H1 (cell line): ENCODE results near the gene RAB22A. TPM values are rescaled to one million over a fixed set of nuclear protein-coding genes. Genes with fewer than 3 reads are reported as not detected.

Experiments used
- CTCF ChIA-PET: fragments of 300-600 bp; sonication (Branson Sonifier 250); formaldehyde crosslinking; loops from one replicate; lab custom pipeline; 2021; ENCODE audit not compliant: partially characterized antibody; lab: Charles Lee
- POLR2A ChIA-PET: fragments of 300-600 bp; sonication (Branson Sonifier 250); formaldehyde crosslinking; loops from one replicate; lab custom pipeline; 2021; ENCODE audit warnings: inconsistent platforms; ENCODE audit not compliant: partially characterized antibody; lab: Charles Lee
- DNase-seq, 2 experiments: peaks; one replicate each; pipeline versions ENCODE4 v3.0.0 to v3.0.0-alpha.2; 2010 to 2022; ENCODE audit warnings: low spot score in 2 of 2, low read depth in 1 of 2, mixed read lengths in 1 of 2
- FAIRE-seq: peaks from 2 replicates; lab custom pipeline; 2011; peaks lifted over from hg19 to GRCh38; lab: Jason Lieb, UNC
- H2AFZ ChIP-seq: 2 replicates; pipeline ENCODE4 v1.8.1; 2012; ENCODE audit warnings: low read length, inconsistent platforms
- H2AK5ac ChIP-seq: 2 replicates; pipeline ENCODE4 v1.6.1; 2013; ENCODE audit warnings: low read depth, low read length
- H2BK120ac ChIP-seq: replicated peaks from 2 replicates; pipeline ENCODE3; 2013; ENCODE audit warnings: low read depth, low read length, inconsistent platforms
- H2BK12ac ChIP-seq: 2 replicates; pipeline ENCODE4 v1.6.1; 2013; ENCODE audit warnings: low read depth, low read length
- H2BK15ac ChIP-seq: 2 replicates; pipeline ENCODE4 v1.6.1; 2013; ENCODE audit warnings: low read length
- H2BK20ac ChIP-seq: 2 replicates; pipeline ENCODE4 v1.6.1; 2013; ENCODE audit warnings: low read length
- H2BK5ac ChIP-seq: 2 replicates; pipeline ENCODE4 v1.6.1; 2013; ENCODE audit warnings: low read depth, low read length
- H3K14ac ChIP-seq: 2 replicates; pipeline ENCODE4 v1.6.1; 2013; ENCODE audit warnings: inconsistent platforms; ENCODE audit not compliant: insufficient read length
- H3K18ac ChIP-seq: 2 replicates; pipeline ENCODE4 v1.6.1; 2013; ENCODE audit warnings: low read length; ENCODE audit errors: extremely low read depth
- H3K23ac ChIP-seq: 2 replicates; pipeline ENCODE4 v1.6.1; 2013; ENCODE audit warnings: inconsistent platforms; ENCODE audit not compliant: insufficient read length
- H3K23me2 ChIP-seq: 2 replicates; pipeline ENCODE4 v1.6.1; 2013; ENCODE audit warnings: low read depth, low read length
- H3K27ac ChIP-seq: 2 replicates; pipeline ENCODE4 v1.6.1; 2011; ENCODE audit warnings: low read depth, low read length, inconsistent platforms
- H3K27me3 ChIP-seq, 4 experiments: replicated peaks in 1 of 4; 1 replicate in 1 of 4; 2 replicates in 3 of 4; pipeline versions ENCODE4 v1.6.1 to v1.8.1; 2011 to 2013; ENCODE audit warnings: low read length in 3 of 4, mild to moderate bottlenecking in 3 of 4, inconsistent platforms in 2 of 4, mixed read lengths in 2 of 4, moderate library complexity in 1 of 4; ENCODE audit not compliant: control insufficient read depth in 3 of 4, insufficient read depth in 3 of 4; ENCODE audit errors: extremely low read depth in 1 of 4
- H3K36me3 ChIP-seq, 4 experiments: 2 replicates each; pipeline versions ENCODE4 v1.6.1 to v1.8.1; 2011 to 2013; ENCODE audit warnings: mild to moderate bottlenecking in 4 of 4, low read length in 3 of 4, moderate library complexity in 2 of 4, control low read depth in 1 of 4, inconsistent platforms in 1 of 4; ENCODE audit not compliant: insufficient read depth in 4 of 4, control insufficient read depth in 2 of 4
- H3K4ac ChIP-seq: replicated peaks from 2 replicates; pipeline ENCODE3; 2013; ENCODE audit warnings: low read length, low read depth, mixed read lengths, inconsistent platforms; ENCODE audit not compliant: insufficient read length
- H3K4me1 ChIP-seq, 4 experiments: replicated peaks in 1 of 4; 1 replicate in 1 of 4; 2 replicates in 3 of 4; pipeline versions ENCODE4 v1.6.1 to v1.8.1; 2011 to 2013; ENCODE audit warnings: low read length in 3 of 4, inconsistent platforms in 2 of 4, mixed read lengths in 1 of 4; ENCODE audit not compliant: insufficient read depth in 4 of 4, control insufficient read depth in 3 of 4
- H3K4me2 ChIP-seq, 2 experiments: 2 replicates each; pipeline versions ENCODE4 v1.6.1 to v1.8.1; 2011 to 2013; ENCODE audit warnings: low read depth in 2 of 2, low read length in 2 of 2, control low read depth in 1 of 2, inconsistent platforms in 1 of 2, mild to moderate bottlenecking in 1 of 2; ENCODE audit not compliant: insufficient read depth in 1 of 2
- H3K4me3 ChIP-seq, 4 experiments: fragments of 200-600, 300-600 bp in 1 of 4; sonication (generic), shearing (Covaris generic), sonication (Bioruptor Twin) in 1 of 4; 2 replicates each; pipeline versions ENCODE4 v1.5.1 to v1.8.1; 2011 to 2016; ENCODE audit warnings: low read length in 4 of 4, low read depth in 3 of 4, control low read depth in 2 of 4, inconsistent platforms in 2 of 4, mild to moderate bottlenecking in 2 of 4, mixed read lengths in 1 of 4, moderate library complexity in 1 of 4; ENCODE audit not compliant: insufficient read depth in 2 of 4; ENCODE audit errors: extremely low read depth in 1 of 4
- H3K56ac ChIP-seq: replicated peaks from 2 replicates; pipeline ENCODE3; 2013; ENCODE audit warnings: low read depth, mild to moderate bottlenecking, mixed read lengths, low read length, inconsistent platforms; ENCODE audit not compliant: insufficient read length
- H3K79me1 ChIP-seq: 2 replicates; pipeline ENCODE4 v1.6.1; 2013; ENCODE audit warnings: low read depth, low read length, control low read depth
- H3K79me2 ChIP-seq, 2 experiments: 2 replicates each; pipeline versions ENCODE4 v1.6.1 to v1.8.1; 2012 to 2013; ENCODE audit warnings: low read length in 2 of 2, mild to moderate bottlenecking in 2 of 2, inconsistent platforms in 1 of 2; ENCODE audit not compliant: insufficient read depth in 2 of 2, control insufficient read depth in 1 of 2
- H3K9ac ChIP-seq, 4 experiments: replicated peaks in 1 of 4; 1 replicate in 1 of 4; 2 replicates in 3 of 4; pipeline versions ENCODE4 v1.6.1 to v1.8.1; 2011 to 2013; ENCODE audit warnings: low read depth in 3 of 4, low read length in 3 of 4, control low read depth in 2 of 4, mild to moderate bottlenecking in 2 of 4, moderate library complexity in 2 of 4, inconsistent platforms in 1 of 4; ENCODE audit errors: extremely low read depth in 1 of 4
- H3K9me3 ChIP-seq, 2 experiments: 2 replicates each; pipeline versions ENCODE4 v1.6.1 to v1.8.1; 2012 to 2013; ENCODE audit warnings: mild to moderate bottlenecking in 2 of 2, moderate library complexity in 2 of 2, control low read depth in 1 of 2, inconsistent platforms in 1 of 2, low read depth in 1 of 2, low read length in 1 of 2, mixed read lengths in 1 of 2; ENCODE audit not compliant: insufficient read depth in 2 of 2
- H4K20me1 ChIP-seq, 2 experiments: replicated peaks in 1 of 2; 2 replicates each; pipeline versions ENCODE3 to v1.8.1; 2011 to 2013; ENCODE audit warnings: inconsistent platforms in 2 of 2, low read length in 2 of 2, mild to moderate bottlenecking in 1 of 2; ENCODE audit not compliant: insufficient read depth in 2 of 2, control insufficient read depth in 1 of 2
- H4K5ac ChIP-seq: 2 replicates; pipeline ENCODE4 v1.6.1; 2013; ENCODE audit warnings: low read length, low read depth, mixed read lengths, inconsistent platforms; ENCODE audit not compliant: insufficient read length
- H4K8ac ChIP-seq: 2 replicates; pipeline ENCODE4 v1.8.0; 2013; ENCODE audit warnings: mild to moderate bottlenecking, moderate library complexity, low read length, inconsistent platforms; ENCODE audit not compliant: insufficient read depth; ENCODE audit errors: extremely low read depth
- H4K91ac ChIP-seq: replicated peaks from 2 replicates; pipeline ENCODE3; 2013; ENCODE audit warnings: low read length, mixed read lengths, inconsistent platforms; ENCODE audit not compliant: insufficient read length
- CREB1 ChIP-seq: IDR thresholded peaks from 2 replicates; pipeline ENCODE4 v1.6.1; 2012; ENCODE audit warnings: inconsistent platforms
- EZH2 ChIP-seq: fragments of 200-600 bp; sonication (generic); IDR thresholded peaks from 2 replicates; pipeline ENCODE4 v1.7.1; 2012; ENCODE audit warnings: low read depth, mild to moderate bottlenecking, moderate library complexity, low read length, inconsistent platforms; ENCODE audit not compliant: severe bottlenecking
- GABPA ChIP-seq: IDR thresholded peaks from 2 replicates; pipeline ENCODE4 v1.6.1; 2011; ENCODE audit warnings: mild to moderate bottlenecking, low read length, moderate library complexity, borderline replicate concordance; ENCODE audit not compliant: insufficient read depth
- GTF2F1 ChIP-seq: IDR thresholded peaks from 2 replicates; pipeline ENCODE4 v1.6.1; 2012; ENCODE audit warnings: low read depth, low read length, improper control_type of control experiment, borderline replicate concordance
- RFX5 ChIP-seq: IDR thresholded peaks from 2 replicates; pipeline ENCODE4 v1.6.1; 2011; ENCODE audit warnings: low read depth, low read length, improper control_type of control experiment, borderline replicate concordance
- WGBS, 2 experiments: shearing (Covaris generic) in 1 of 2; methylation state at CpG; one replicate each; pipeline versions ENCODE4 v1.1.6 to v1.1.7; 2013 to 2015; ENCODE audit warnings: low lambda C conversion rate in 2 of 2, mixed read lengths in 2 of 2, inconsistent platforms in 1 of 2, low coverage in 1 of 2, missing lambda C conversion rate in 1 of 2; ENCODE audit not compliant: insufficient replicate concordance in 2 of 2, insufficient coverage in 1 of 2, insufficient read length in 1 of 2; ENCODE audit errors: extremely low coverage in 1 of 2, missing lambda C conversion rate in 1 of 2; 5-methylcytosine and 5-hydroxymethylcytosine counted together
- polyA plus RNA-seq, 7 experiments: library from polyadenylated mRNA; depleted of rRNA in 3 of 7; stranded (reverse) in 5 of 7; unstranded in 2 of 7; fragments of >200 nt in 5 of 7; fragments of 200-250 nt in 2 of 7; gene quantifications; 1 replicate in 5 of 7; 2 replicates in 1 of 7; 4 replicates in 1 of 7; pipeline versions ENCODE4 v1.2.1 to v1.2.3, GENCODE V29; 2011 to 2013; ENCODE audit warnings: missing spikeins in 2 of 7, mixed read lengths in 2 of 7
- total RNA-seq: library from RNA; stranded (reverse); fragmentation: NEBNext Ultra II Directional; extraction: Animal tissue kit (Norgen Biotek cat#: 25700); gene quantifications from 2 replicates; pipeline ENCODE4 v1.2.1, GENCODE V29; 2021

RAB22A gene
- total and polyA plus RNA-seq, 2 of the 8 experiments (the other 6 are each of a cell fraction or from before 2014, with no cell fraction given), result 3.1 to 6.6 TPM

DNA sequence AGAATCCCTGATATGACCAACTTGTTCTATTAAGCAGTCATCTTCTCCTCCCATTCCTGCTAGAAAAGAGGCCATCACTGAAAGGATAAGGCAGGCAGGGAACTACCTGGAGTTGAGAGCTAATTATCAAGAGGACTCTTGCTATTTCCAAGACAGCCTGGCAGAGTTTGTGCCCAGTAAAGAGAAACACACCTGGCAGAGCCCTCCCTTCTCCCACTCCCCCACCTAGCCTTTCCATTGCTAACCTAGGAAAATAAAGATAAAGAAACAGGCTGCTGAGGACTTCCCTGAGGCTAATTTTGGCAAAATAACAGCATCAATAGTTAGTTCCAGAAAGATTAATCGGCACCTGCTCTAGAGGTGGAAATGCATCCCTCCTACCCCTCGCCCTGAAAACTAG is 20.4 kb upstream of the RAB22A start:
- Histone ChIP-seq H3K4me2 (no peak overlapping the region), H2BK5ac (no peak overlapping the region), H3K4ac (no peak overlapping the region), H4K91ac (no peak overlapping the region), H2BK12ac (no peak overlapping the region), H3K4me3 (no peak overlapping the region), H3K56ac (no peak overlapping the region), H2BK120ac (no peak overlapping the region), H3K27ac (no peak overlapping the region), H3K18ac (no peak overlapping the region), H3K14ac (no peak overlapping the region), H3K36me3 (peaks cover 0 to 5% (median 0%) of the 10 kb centered on the region in 4 experiments; a peak in 1 of 8 replicates), H3K79me2 (peaks cover 0 to 20% of the 10 kb centered on the region in 2 experiments; a peak in 2 of 4 replicates), H2BK15ac (no peak overlapping the region), H3K79me1 (no peaks in the 10 kb centered on the region), H3K23me2 (no peaks in the 10 kb centered on the region), H2AK5ac (no peak overlapping the region), H3K23ac (no peak overlapping the region), H3K9ac (no peak overlapping the region), H3K9me3 (no peaks in the 10 kb centered on the region), H3K4me1 (peaks cover 0 to 2% (median 0%) of the 10 kb centered on the region in 4 experiments; a peak in 1 of 7 replicates), H3K27me3 (no peaks in the 10 kb centered on the region), H2AFZ (no peak overlapping the region), H4K20me1 (peaks cover 0 to 6% of the 10 kb centered on the region in 2 experiments), H2BK20ac (no peak overlapping the region), H4K8ac (no peak overlapping the region), H4K5ac (no peak overlapping the region)
- DNase-seq (no peak), FAIRE-seq (no peak)
- no peak for TF ChIP-seq CREB1
- TF ChIP-seq GTF2F1, result no peak
- TF ChIP-seq GABPA, result no peak
- TF ChIP-seq RFX5, result no peak
- no peak for TF ChIP-seq EZH2
- WGBS, 2 experiments, result 85% methylated on average over 2 of the region's 2 CpGs; no CpG with 5 or more reads in 1 of the 2 experiments
- CTCF ChIA-PET, result interaction anchor here (1.5 to 1.8 kb wide), 2 partner anchors 55 to 158 kb away, joined by 4 to 7 read pairs; no protein-coding TSS in a partner anchor
- POLR2A ChIA-PET, result no interaction called here
